Stimulated activated CD4-positive, alpha-beta T cell treated with anti-CD3 and anti-CD28 coated beads, Interleukin-15, amount 100 ng/mL, for 1 hour (primary cell): Measurements from ENCODE around the gene TSPYL1.

Experiments
- DNase-seq, 2 donors: peaks; one replicate each; pipeline ENCODE4 v3.0.0-alpha.2; 2020; ENCODE audit warnings: low read depth in 1 of 2, low spot score in 1 of 2

The TSPYL1 gene

GRCh38 chr6:116265041-116265829 lies 14.5 kb downstream of the TSPYL1 start:
- no peak for DNase-seq

- no peak for DNase-seq
Observed at GRCh38 chr6:116263353-116263752, 16.4 kb downstream of the TSPYL1 start.

DNA sequence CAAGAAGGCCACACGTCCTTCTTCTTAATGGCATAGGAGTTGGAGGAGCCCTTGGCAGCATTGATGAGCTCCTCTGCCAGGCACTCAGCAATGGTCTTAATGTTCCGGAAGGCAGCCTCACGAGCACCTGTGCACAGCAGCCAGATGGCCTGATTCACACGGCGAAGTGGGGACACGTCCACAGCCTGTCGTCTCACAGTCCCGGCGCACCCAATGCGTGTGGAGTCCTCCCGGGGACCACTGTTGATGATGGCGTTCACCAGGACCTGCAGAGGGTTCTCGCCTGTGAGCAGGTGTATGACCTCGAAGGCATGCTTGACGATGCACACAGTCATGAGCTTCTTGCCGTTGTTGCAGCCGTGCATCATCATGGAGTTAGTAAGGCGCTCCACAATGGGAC lies 21.2 kb downstream of the TSPYL1 start:
- DNase-seq = no peak

- DNase-seq = no peak
Observed at GRCh38 chr6:116256694-116257093, 23.0 kb downstream of the TSPYL1 start.

- DNase-seq = no peak
Observed at GRCh38 chr6:116255246-116255800, 24.4 kb downstream of the TSPYL1 start.

DNA sequence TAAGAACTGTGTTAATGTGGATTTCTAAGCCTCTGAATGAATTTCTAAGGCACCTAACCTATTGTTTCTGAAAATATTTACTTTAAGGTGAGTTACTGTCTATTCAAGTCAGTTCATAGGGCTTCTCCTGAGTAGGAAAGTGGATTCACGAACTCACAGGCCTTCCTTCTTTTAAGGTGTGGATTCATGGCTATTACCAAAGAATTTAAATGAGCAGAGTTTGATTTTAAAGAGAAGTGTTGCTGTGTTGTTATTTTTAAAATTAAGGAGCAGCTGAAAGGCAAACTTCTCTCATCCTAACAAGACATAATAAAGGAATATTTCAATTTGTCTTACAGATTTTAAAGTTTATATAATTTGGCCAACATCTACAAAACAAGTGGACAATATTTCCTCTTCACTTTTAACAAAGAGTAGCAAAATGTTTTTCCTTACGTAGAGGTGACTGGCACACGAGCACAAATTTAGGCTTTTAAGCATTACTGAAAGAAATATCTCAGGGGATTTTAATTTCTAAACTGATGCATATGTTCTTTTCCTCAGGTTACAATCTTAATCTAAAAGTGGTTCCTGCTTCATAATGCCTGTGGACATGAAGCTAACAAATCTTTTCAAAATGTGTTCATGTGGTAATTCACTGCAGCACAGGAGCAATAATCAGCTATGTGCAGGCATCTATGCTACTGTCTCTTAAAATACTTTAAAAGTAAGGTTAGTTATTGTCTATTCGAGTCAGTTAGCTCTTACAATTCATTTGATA lies 25.3 kb downstream of the TSPYL1 start:
- no peak for DNase-seq

DNA sequence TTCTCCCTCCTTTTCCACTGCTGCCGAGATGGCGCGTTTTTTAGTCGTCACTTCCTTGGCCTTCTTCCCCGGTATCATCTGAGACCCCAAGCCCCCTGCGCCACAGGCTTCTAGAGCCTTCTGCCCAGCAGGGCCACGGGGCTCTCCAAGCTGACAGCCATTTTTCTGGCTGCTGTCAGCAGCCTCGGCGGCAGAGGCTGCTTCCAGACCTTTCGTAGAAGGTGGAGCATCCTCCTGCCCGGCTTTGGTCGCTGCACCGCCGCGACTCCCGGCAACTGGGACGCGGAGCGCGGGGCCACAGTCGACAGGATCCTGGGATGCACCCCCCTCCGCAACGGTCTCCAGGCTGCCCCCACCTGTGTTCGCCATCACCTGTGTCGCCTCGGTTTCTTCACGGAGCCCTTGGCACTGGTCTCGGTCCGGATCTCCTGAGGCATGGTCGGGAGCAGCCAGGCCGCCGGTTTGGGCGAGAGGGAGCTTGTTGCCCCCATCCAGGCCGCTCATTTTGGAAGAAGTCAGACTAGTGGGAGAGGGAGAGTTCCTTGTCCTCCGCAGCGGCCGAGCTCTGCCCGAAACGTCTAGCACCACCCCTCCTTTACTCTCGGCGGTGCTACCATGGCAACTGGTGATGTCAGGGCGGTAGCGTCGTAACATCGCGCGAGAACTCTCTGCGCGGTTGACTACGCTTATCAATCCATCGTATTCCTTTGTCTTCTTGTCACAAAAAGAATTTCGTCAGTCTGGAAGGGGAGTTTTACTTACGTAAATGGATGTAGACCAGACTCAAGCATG lies 26.0 kb downstream of the TSPYL1 start, which contains the start of gene TSPYL4:
TSS of gene TSPYL4 (minus strand) at position 571 of the 792 bp plus-strand sequence. CDS start at position 504, 67 bp downstream.
- peak; percentile 74 to 76 for DNase-seq

DNA sequence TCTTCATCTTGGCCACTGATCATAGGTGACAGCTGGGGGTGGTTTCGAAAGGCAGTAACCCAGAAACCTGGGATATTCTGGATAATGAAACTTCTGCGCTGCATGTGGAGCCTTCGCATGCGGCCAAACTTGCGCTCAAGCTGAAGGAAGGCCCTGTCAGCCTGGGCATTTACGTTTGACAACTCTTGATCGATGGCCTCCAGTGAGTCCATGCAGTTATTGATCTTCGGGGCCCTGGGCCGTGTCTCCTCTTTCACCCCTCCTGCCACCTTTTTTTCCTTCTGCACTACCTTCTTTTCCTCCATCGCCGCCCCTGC lies 26.6 kb downstream of the TSPYL1 start:
- no peak for DNase-seq

DNA sequence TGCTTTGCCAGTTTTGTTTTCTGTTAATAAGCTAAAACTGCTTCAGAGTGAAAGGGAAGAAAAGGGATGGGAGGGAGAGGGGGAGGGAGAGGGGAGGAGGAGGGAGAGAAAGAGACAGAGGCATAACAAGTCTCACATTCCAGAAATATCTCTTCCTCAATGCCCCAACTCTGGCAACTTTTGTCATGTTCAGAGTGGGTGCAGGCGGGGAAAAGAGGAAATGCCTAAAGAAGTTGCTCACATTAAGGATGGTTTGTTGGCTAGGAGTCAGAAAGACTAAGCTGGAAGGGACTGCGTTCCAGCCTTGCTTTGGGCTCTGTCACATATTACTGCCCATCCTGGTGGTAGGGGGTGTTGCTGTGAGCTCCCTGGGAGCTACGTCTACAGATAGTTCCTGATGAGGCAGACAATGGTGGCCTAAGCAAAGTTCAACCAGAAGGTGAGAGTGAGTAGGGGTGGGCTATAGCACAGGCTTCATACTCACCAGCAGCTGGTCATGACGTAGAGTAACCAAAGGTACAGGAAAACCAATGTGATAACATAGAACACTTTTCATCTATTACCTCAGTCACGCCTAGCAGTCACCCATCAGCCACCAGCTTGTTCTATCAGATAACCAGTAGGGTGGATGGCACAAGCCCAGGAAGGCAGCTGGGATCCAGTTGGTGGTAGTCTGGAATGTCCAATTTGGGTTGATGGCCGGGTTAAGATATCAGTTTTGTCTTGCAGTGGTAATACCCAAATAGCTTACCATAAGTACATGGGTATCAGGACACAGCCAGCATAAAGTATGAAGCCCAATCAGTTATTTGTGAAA lies 28.0 kb downstream of the TSPYL1 start:
- DNase-seq = no peak

GRCh38 chr6:116248577-116248976 lies 31.2 kb downstream of the TSPYL1 start:
- DNase-seq = no peak

DNA sequence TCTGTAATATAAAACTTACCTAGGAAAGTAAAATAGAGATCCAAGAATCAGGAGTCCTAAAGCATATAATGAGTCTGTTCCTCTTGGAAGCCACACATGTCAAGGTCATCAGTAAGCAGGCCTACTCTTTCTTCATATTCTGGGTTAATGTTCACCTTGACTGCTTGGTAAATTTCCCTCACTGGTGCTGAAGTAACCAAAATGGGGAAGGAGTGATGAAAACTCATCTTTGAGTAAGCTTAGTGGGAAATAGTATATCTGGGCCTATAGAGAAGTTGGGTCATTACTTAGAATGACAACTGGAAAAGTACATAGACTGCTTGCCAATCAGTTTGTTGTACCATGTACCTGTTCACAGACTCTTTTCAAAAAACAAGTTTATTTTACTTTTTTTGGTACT lies 32.4 kb downstream of the TSPYL1 start:
- DNase-seq = no peak

DNA sequence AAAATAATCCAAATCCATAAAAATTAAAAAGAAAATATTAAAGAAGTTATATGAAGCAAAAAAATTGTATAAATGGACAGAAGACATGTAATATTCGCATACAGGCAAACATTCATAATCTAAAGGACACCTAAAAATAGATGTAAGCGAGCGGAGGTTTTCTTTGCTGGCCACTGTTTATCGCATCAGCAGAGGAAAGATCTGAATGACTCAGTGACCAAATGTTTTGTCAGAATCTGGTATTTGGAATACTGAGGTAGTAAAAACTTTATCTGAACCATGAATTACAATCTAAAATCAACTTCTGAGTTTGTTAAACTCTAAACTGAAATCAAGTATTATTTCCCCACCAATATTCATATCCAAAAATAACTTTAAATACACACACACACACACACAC lies 33.6 kb downstream of the TSPYL1 start:
- no peak for DNase-seq

GRCh38 chr6:116244284-116244683 lies 35.4 kb downstream of the TSPYL1 start:
- DNase-seq = no peak

DNA sequence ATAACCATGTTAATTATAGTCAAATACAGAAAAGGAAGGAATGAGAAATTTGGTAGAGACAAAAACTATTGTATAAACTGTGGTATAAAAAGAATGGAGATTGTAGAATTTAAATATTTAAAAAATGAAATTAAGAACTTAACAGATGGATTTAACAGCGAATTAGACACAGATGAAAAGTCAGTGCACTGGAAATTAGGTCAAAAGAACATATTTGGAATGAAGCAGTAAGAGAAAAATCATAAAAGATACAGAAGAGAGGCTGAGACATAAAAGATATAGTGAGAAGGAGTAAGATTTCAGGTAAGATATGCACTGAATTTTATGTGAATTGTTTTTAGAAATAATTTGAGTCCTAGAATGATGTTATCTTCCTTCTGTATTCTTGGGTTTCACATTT lies 39.9 kb downstream of the TSPYL1 start:
- no peak for DNase-seq

- no peak for DNase-seq
Observed at GRCh38 chr6:116239256-116239655, 40.5 kb downstream of the TSPYL1 start.

DNA sequence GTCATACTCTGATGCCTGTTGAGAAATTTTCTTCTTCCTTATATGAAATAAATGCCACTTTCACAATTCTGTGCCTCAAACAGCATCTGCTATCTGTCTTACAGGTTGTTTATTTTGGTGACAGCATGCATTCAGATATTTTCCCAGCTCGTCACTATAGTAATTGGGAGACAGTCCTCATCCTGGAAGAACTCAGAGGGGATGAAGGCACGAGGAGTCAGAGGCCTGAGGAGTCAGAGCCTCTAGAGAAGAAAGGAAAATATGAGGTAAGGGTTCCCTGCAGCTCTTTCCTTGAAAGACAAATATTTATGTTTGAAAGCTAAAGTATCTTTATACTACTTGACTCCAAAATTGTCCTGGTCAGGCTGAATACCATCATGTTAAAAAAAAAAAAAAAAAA lies 41.6 kb downstream of the TSPYL1 start:
- DNase-seq = no peak

GRCh38 chr6:116234689-116235088 lies 45.0 kb downstream of the TSPYL1 start:
- DNase-seq = no peak

DNA sequence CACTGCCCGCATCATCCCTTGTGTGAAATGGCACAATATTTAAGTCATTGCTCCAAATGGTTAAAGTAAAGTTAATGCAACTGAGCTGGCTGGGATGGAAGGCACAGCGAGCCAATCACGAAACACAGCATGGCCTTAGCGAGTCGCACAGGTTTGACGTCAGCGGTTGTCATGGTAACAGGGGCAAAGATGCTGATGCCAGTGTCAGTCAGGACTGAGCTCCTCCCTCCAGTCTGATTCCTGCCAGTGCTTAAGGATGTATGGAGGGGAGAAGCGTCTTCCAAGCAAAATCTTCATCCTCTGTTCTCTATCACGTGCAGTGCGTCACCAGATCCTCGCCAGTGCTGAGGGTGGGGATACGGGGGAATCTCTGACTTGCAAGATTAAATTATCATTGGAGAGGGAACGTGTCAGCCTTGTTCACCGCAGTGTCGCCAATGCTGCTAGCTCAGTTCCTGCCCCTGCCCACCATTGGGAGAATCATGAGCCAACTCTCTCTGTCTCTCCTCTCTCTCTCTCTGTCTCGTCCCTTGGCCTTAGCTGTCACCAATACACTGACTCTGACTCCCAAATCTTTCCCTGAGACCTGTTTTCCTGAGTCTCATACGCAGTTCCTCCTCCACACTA lies 50.3 kb downstream of the TSPYL1 start:
- no peak for DNase-seq
